ES-I3 (cell line): ENCODE data around the gene S100A4.
"Not testable (repeated sequence)": the region's sequence is repeated elsewhere in the genome, so short reads cannot be mapped to it uniquely, and the experiment has no call there.

Source experiments
- H3K36me3 ChIP-seq: 2 replicates; pipeline ENCODE4 v1.6.1; 2013; ENCODE audit warnings: mild to moderate bottlenecking, low read length, control low read depth, moderate library complexity; ENCODE audit not compliant: insufficient read depth
- H3K4me1 ChIP-seq: 2 replicates; pipeline ENCODE4 v1.6.1; 2013; ENCODE audit warnings: mild to moderate bottlenecking, control low read depth, low read length; ENCODE audit not compliant: insufficient read depth
- H3K9ac ChIP-seq: 2 replicates; pipeline ENCODE4 v1.6.1; 2013; ENCODE audit warnings: low read depth, mild to moderate bottlenecking, low read length, moderate library complexity
- H3K9me3 ChIP-seq: 2 replicates; pipeline ENCODE4 v1.6.1; 2013; ENCODE audit warnings: mild to moderate bottlenecking, low read length, moderate library complexity; ENCODE audit not compliant: control insufficient read depth, insufficient read depth

Gene S100A4

DNA sequence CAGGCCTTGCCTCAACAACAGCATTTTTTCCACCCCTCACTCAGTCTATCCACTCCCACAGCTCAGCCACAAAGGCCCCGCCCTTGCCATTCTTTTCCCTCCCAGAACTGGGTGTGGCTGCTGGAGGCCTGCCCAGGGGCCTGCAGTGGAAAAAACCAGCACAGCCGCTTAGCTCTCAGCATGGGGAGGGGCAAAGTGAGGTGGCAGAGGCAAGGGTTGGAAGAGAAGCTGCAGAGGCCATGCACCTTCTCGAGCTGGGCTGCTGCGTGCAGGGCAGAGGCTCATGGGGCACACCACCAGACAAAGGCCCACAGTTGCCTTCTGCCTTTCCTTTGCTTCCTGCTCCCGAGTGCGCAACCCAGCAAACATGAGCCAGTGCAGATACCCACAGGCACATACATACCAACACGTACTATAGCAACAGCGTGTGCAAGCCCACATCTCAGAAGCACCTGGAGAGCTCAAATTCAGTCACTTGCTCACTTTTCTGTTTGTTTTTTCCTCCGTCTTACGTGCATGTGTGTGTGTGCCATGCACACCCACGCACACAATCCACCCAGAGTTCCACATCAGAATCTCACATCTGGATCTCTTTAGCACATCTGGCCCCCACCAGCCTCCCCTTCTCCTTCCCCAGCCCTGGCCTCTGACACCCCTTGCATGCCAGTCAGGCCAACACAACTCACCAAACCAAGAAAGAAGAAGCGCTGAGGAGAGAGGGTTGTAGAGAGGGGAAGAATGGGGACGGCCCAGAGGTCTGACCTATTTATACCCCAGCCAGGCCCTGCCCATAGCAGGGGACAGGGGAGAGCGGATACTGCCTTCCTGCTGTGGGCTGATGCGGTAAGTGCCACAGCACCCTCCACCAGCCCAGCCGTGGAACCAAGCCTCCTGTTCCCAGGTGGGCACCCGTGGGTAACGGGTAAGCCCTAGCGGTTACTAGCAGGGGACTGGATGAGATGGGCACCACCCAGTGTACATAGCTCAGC lies at the start of gene S100A4:
Gene S100A4 (minus strand): TSS at position 740 of the 989 bp plus-strand sequence. CDS start 1,012 bp downstream, outside the sequence.
- peak within 1 kb of the TSS; percentile 41 for H3K9ac ChIP-seq
- H3K4me1 ChIP-seq, result peaks cover 65% of the 10 kb centered on the region
- H3K9me3 ChIP-seq, result no peaks in the 10 kb centered on the region
- no peaks in the 10 kb centered on the region for H3K36me3 ChIP-seq

DNA sequence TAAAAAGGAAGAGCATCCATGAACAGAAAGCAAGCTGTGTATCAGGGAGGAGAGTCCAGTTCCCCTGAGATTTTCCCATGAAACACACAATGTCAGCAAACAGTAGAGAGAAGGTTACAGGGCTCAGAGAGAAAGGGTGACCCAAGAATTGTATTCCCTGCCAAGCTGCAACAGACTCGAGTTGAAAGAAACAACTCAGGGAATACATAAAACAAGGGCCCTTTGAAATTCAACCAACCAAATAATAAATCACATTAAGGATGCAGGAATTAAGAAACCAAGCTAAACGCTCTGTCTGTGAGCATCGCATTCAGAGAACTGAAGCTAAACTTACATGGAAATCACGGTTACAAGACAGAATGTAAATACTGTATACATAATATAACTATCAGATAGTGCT lies 47.1 kb upstream of the S100A4 start:
- H3K9ac ChIP-seq, result no peak overlapping the region
- H3K9me3 ChIP-seq, result no peaks in the 10 kb centered on the region
- no peaks in the 10 kb centered on the region for H3K36me3 ChIP-seq
- 0 out of 2 replicates have a peak, but pooled peaks cover 3% of the 10 kb centered on the region for H3K4me1 ChIP-seq

DNA sequence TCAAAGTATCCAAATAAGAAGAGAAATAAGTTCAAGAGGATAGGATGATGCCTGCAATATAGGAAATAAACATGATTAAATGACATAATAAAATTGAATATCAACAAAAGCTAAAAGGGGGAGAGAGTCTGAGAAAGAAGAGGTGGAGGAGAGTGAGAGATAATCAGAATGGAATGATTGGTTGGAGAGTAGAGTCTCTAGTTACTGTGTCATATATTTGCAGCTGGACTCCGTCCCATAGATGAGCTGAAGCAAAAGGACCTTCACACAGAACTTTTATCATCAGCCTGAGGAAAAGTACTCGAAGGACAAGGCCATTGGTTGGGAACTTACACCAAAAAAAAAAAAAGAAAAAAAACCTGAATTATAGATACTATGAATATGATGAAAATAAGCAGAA lies 42.9 kb upstream of the S100A4 start:
- Histone ChIP-seq H3K9ac (no peak overlapping the region), H3K36me3 (no peaks in the 10 kb centered on the region), H3K9me3 (no peaks in the 10 kb centered on the region)

DNA sequence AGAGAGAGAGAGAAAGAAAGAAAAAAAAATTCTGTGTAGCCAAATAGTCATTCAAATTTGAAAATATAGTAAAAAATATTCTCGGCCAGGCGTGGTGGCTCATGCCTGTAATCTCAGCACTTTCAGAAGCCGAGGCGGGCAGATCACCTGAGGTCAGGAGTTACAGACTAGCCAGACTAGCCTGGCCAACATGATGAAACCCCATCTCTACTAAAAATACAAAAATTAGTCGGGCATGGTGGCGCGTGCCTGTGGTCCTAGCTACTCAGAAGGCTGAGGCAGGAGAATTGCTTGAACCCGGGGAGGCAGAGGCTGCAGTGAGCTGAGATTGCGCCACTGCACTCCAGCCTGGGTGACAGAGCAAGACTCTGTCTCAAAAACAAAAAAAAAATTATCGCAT lies 42.4 kb upstream of the S100A4 start:
- H3K9ac ChIP-seq, H3K9me3 ChIP-seq, H3K4me1 ChIP-seq, H3K36me3 ChIP-seq: not testable (repeated sequence)

More for the DNA sequence above, 42.9 kb upstream of the S100A4 start:
- H3K4me1 ChIP-seq, result 0 out of 2 replicates have a peak, but pooled peaks cover 3% of the 10 kb centered on the region

DNA sequence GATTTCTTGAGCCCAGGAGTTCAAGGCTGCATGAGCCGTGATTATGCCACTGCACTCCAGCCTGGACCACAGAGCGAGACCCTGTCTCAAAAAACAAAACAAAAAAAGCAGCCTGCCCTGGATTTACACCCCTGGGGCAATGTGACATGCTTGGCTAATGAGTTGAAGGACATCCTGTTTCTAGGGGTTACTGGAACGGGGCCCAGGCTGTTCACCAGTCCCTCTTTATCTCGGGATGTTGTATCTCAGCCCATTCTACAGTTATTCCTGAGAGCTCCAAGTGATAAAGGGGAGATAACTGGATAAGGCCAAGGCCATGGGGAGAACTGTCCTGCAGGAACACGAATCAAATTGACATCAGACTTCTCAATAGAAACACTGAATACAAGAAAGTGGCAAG lies 41.7 kb upstream of the S100A4 start:
- no peaks in the 10 kb centered on the region for H3K4me1 ChIP-seq
- H3K9me3 ChIP-seq, result no peaks in the 10 kb centered on the region
- H3K9ac ChIP-seq, result no peak overlapping the region
- H3K36me3 ChIP-seq, result no peaks in the 10 kb centered on the region

DNA sequence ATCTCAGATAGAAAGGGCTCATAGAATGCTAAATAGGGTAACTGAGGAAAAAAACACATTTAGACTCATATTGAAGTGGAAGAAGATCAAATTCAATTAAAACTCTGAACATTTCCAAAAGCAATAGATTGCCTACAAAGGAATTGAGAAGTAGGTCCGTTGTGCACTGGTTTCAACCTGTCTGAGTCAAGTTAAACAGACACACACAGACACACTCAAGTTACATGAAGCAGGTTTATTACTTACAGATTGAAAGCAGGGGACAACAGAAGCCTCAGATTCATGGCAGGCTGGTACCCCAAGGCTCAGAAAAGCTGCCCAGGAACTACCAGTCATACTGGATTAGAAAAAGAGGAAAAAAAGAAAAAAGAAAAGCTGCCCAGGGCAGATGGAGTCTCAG lies 40.7 kb upstream of the S100A4 start:
- no peaks in the 10 kb centered on the region for H3K9me3 ChIP-seq
- no peak overlapping the region for H3K9ac ChIP-seq
- no peaks in the 10 kb centered on the region for H3K4me1 ChIP-seq
- H3K36me3 ChIP-seq, result no peaks in the 10 kb centered on the region

DNA sequence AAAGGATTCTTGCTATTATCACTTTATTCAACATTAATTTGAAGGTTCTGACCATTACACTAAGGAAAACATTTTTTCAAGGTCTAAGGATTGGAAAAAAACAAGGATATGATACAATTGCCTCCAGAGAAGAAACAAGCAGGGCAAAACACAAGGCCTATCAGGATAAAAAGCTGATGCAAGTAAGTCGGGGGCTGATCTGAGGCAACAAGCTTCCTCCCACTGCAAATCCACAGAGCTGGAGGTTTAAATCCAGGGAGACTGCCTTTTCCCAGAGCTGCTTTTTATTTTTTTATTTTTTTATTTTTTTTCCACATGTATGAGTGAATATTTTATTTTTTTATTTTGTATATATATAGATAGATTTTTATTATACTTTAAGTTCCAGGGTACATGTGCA lies 39.4 kb upstream of the S100A4 start:
- no peaks in the 10 kb centered on the region for H3K36me3 ChIP-seq
- no peak overlapping the region for H3K9ac ChIP-seq
- no peaks in the 10 kb centered on the region for H3K4me1 ChIP-seq
- no peaks in the 10 kb centered on the region for H3K9me3 ChIP-seq

DNA sequence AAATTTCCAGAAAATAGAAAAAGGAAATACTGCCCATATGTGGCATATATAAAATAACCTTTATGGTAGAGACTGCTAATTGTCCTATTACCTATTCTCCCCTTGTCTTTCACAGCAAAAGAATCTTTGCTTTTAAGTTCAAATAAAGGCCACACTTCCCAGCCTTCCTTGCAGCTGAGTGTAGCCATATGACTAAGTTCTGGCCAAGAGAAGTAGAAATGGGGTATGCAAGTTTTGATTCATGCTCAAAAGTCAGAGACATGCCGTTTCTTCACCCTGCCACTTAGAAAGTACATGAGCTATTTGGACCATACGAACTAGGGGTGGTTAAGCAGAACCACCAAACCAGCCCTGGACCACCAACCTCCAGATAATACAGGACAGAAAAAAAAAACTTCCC lies 38.4 kb upstream of the S100A4 start:
- no peak overlapping the region for H3K9ac ChIP-seq
- H3K9me3 ChIP-seq, result no peaks in the 10 kb centered on the region
- no peaks in the 10 kb centered on the region for H3K36me3 ChIP-seq
- H3K4me1 ChIP-seq, result peaks cover 3% of the 10 kb centered on the region

DNA sequence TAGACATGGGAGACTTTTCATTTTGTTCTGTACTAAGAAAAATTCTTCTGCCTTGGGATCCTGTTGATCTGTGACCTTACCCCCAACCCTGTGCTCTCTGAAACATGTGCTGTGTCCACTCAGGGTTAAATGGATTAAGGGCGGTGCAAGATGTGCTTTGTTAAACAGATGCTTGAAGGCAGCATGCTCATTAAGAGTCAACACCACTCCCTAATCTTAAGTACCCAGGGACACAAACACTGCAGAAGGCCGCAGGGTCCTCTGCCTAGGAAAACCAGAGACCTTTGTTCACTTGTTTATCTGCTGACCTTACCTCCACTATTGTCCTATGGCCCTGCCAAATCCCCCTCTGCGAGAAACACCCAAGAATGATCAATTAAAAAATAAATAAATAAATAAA lies 37.9 kb upstream of the S100A4 start:
- H3K9me3 ChIP-seq, H3K36me3 ChIP-seq, H3K9ac ChIP-seq, H3K4me1 ChIP-seq: not testable (repeated sequence)

DNA sequence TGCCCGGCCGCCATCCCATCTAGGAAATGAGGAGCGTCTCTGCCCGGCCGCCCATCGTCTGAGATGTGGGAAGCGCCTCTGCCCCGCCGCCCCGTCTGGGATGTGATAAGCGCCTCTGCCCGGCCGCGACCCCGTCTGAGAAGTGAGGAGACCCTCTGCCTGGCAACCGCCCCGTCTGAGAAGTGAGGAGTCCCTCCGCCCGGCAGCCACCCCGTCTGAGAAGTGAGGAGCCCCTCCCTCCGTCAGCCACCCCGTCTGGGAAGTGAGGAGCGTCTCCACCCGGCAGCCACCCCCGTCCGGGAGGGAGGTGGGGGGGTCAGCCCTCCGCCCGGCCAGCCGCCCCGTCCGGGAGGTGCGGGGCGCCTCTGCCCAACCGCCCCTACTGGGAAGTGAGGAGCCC lies 37.2 kb upstream of the S100A4 start:
- H3K9me3 ChIP-seq, H3K36me3 ChIP-seq, H3K9ac ChIP-seq: not testable (repeated sequence)
- peaks cover 12% of the 10 kb centered on the region for H3K4me1 ChIP-seq

DNA sequence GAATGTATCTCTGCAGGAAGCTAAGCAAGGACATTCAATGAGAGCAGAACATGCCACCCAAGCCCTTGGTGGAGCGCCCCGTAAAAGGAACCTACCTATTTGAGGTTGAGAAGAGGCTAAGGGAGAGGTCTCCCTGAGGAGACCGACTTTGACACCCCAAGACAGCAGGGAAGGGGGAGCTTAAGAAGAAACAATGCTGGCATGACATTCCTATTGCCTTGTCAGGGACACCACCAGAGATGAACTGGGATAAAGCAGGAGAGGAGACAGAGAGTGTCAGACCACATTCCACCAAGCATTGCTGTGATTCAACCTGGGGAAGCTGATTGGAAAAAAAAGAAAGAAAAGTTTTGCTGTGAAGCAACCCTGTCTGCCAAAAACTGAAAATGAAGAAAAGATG lies 33.3 kb upstream of the S100A4 start:
- Histone ChIP-seq H3K9ac (no peak overlapping the region), H3K36me3 (no peaks in the 10 kb centered on the region), H3K4me1 (peaks cover 15% of the 10 kb centered on the region), H3K9me3 (no peaks in the 10 kb centered on the region)

DNA sequence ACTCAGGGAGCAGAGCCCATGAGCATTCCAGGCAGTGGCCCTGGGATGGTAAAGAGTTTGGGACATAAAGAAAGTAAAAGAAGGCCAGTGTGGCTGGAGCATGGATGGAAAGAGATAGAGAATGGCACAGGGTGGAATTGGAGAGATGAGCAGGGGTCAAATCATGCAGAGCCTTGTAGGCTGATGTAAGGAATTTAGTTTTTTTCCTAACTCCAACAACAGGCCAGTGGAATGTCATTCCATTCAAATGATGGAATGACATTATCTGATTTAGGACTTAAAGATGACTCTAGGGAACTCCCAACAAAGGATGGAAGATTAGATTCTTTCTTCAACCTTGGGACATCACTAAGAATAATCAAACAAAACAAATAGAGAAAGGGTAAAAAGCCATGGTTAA lies 32.9 kb upstream of the S100A4 start:
- Histone ChIP-seq H3K9me3 (no peaks in the 10 kb centered on the region), H3K36me3 (no peaks in the 10 kb centered on the region), H3K4me1 (peaks cover 15% of the 10 kb centered on the region), H3K9ac (no peak overlapping the region)

DNA sequence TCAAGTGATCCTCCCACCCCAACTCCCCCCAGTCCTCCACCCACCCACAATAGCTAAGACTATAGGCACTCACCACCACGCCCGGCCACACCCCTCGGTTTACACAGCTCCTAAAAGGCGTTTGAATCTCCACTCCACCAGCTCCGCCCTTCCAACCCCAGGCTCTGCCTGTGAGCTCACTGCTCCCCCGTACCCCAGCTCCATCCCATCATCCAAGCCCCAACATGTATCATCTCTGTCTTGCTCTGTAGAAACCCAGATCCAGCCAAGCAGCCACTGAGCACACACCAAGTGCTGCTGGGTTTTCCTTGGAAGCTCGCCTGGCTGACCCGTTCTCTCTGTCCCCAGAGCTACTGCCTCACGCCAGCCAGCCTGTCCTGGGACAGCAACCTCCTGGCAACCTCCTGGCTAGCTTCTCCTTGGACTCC lies 32.0 kb upstream of the S100A4 start:
- no peak overlapping the region for H3K9ac ChIP-seq
- peaks cover 15% of the 10 kb centered on the region for H3K4me1 ChIP-seq
- H3K9me3 ChIP-seq, result no peaks in the 10 kb centered on the region
- no peaks in the 10 kb centered on the region for H3K36me3 ChIP-seq

DNA sequence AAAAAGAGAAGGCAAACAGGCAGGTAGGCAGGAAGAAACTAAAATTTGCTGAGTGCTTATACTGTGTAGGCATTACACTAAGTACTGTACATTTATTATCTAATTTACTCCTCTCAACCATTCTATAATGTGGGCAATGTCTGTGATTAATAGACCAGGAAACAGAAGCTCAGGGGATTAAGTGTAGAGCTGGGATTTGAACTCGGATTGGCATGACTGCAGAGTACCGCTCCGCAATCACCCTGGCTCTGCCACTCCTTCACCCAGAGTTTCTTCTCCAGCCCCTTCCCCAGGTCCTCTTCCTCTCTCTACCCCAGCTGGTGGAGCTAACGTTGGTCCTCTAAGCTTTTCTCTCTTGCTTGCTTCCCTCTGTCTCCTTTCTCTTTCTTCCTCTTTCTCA lies 31.5 kb upstream of the S100A4 start:
- Histone ChIP-seq H3K9me3 (no peaks in the 10 kb centered on the region), H3K9ac (no peak overlapping the region), H3K36me3 (no peaks in the 10 kb centered on the region), H3K4me1 (peaks cover 15% of the 10 kb centered on the region)

DNA sequence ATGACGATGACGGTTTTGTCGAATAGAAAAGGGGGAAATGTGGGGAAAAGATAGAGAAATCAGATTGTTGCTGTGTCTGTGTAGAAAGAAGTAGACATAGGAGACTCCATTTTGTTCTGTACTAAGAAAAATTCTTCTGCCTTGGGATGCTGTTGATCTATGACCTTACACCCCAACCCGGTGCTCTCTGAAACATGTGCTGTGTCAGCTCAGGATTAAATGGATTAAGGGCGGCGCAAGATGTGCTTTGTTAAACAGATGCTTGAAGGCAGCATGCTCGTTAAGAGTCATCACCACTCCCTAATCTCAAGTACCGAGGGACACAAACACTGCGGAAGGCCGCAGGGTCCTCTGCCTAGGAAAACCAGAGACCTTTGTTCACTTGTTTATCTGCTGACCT lies 29.9 kb upstream of the S100A4 start:
- peaks cover 15% of the 10 kb centered on the region for H3K4me1 ChIP-seq
- not testable (repeated sequence) for H3K9me3 ChIP-seq, H3K36me3 ChIP-seq, H3K9ac ChIP-seq
